NT2/D1 (cell line): ENCODE measurements around the gene EIF4E2.

Experiments
- DNase-seq: peaks from one replicate; pipeline ENCODE4 v3.0.0-alpha.2; 2011; ENCODE audit warnings: low read depth, low spot score
- H3K27me3 ChIP-seq: 2 replicates; pipeline ENCODE4 v1.6.0; 2011; ENCODE audit warnings: mild to moderate bottlenecking; ENCODE audit not compliant: insufficient read length, insufficient read depth
- H3K36me3 ChIP-seq: 2 replicates; pipeline ENCODE4 v1.6.1; 2011; ENCODE audit warnings: mild to moderate bottlenecking, low read length, mixed read lengths; ENCODE audit not compliant: insufficient read depth, insufficient read length
- H3K4me1 ChIP-seq: 2 replicates; pipeline ENCODE4 v1.5.1; 2011; ENCODE audit not compliant: insufficient read depth, insufficient read length
- H3K4me3 ChIP-seq: 2 replicates; pipeline ENCODE4 v1.5.1; 2011; ENCODE audit warnings: low read depth; ENCODE audit not compliant: insufficient read length
- H3K9ac ChIP-seq: 2 replicates; pipeline ENCODE4 v1.6.0; 2011; ENCODE audit warnings: low read depth; ENCODE audit not compliant: insufficient read length
- H3K9me3 ChIP-seq: 2 replicates; pipeline ENCODE4 v1.5.1; 2011; ENCODE audit warnings: mild to moderate bottlenecking, low read length; ENCODE audit not compliant: insufficient read depth
- SUZ12 ChIP-seq: IDR thresholded peaks from 2 replicates; pipeline ENCODE4 v1.6.1; 2011; ENCODE audit not compliant: insufficient read length, insufficient read depth; ENCODE audit errors: extremely low read depth
- YY1 ChIP-seq: IDR thresholded peaks from 2 replicates; pipeline ENCODE4 v1.6.1; 2011; ENCODE audit not compliant: insufficient read length, insufficient read depth
- ZNF274 ChIP-seq: IDR thresholded peaks from 2 replicates; pipeline ENCODE4 v1.6.1; 2011; ENCODE audit warnings: mild to moderate bottlenecking, low read depth, low read length

EIF4E2 gene

DNA sequence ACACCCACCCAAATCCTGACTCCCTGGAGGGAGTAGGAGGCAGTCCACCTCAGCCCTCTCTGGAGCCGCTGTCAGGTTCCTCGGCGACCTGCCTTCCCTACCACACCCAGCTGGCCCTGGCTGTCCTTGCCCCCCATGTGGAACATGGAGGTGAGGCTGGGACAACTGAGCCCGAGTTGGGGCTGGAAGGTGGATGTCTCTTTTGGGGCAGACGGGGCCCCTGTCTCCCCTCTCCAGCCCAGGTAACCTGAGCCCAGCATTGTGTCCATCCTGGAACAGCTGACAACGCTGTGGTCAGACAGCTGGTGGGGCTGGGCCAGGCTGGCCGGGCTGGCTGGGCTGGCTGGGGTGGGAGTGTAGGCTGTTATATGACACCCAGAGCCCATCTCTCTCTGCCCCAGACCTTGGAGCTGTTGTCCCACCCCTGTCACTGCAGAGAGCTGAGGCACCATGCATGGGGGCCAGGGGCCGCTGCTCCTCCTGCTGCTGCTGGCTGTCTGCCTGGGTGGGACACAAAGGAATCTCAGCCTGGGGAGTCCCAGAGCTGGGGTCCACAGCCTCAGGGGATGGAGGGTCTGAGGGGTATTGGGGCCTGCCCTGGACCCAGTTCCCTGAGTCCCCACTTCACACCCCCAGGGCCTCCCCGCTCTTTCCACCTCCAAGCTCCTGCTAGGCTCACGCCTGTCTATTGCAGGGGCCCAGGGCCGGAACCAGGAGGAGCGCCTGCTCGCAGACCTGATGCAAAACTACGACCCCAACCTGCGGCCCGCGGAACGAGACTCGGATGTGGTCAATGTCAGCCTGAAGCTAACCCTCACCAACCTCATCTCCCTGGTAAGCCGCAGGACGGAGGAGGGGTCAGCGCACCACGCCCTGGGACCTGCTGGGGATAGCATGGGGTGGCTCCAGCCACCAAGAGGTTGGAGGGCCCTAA, 10.9 kb upstream of the EIF4E2 start, which contains the start of gene CHRNG:
Gene CHRNG (plus strand): TSS at position 395 of the 934 bp plus-strand sequence. CDS start 56 bp downstream, at position 451.
- peak within 1 kb of the TSS; percentile 46 for H3K9ac ChIP-seq
- no peak within 1 kb of the TSS for H3K4me3 ChIP-seq
- TF ChIP-seq SUZ12 = no peak
- TF ChIP-seq ZNF274 = no peak
- TF ChIP-seq YY1 = no peak
- H3K36me3 ChIP-seq = peaks cover 15% of the 10 kb centered on the region
- peaks cover 10% of the 10 kb centered on the region; the same call in 1 of the 2 replicates for H3K9me3 ChIP-seq
- H3K4me1 ChIP-seq = peaks cover 17% of the 10 kb centered on the region
- no peak for DNase-seq
- no peaks in the 10 kb centered on the region for H3K27me3 ChIP-seq

DNA sequence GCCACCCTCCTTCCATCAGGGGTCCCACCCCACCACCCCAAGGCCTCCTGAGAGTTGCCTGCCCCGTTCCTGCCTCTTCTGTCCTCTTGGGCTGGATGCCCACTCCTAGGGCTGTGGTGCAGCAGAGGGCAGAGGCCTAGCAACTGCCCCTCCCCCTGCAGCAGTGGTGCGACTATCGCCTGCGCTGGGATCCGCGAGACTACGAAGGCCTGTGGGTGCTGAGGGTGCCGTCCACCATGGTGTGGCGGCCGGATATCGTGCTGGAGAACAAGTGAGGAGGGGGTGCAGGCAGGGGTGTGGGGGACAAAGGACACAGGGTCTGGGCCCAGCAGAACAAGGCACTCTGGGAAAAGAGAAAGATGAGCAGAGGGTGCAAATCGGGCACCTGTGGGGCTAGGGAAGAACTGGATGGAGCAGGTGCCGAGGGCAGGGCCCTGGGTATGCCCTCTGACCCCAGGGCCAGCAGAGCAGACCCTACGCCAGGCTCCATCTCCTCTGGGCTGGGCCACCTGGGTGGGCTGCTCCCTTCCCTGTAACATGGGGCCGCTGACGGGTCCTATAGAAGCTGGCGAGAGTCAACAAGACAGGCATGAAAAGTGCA, 9.9 kb upstream of the EIF4E2 start:
- H3K9ac ChIP-seq = peak overlapping the region; percentile 46
- H3K4me1 ChIP-seq = peaks cover 11% of the 10 kb centered on the region
- H3K36me3 ChIP-seq = peaks cover 19% of the 10 kb centered on the region
- no peak overlapping the region for H3K4me3 ChIP-seq
- peaks cover 10% of the 10 kb centered on the region; the same call in 1 of the 2 replicates for H3K9me3 ChIP-seq
- no peaks in the 10 kb centered on the region for H3K27me3 ChIP-seq
- no peak for DNase-seq
- TF ChIP-seq SUZ12 (no peak), ZNF274 (no peak), YY1 (no peak)

DNA sequence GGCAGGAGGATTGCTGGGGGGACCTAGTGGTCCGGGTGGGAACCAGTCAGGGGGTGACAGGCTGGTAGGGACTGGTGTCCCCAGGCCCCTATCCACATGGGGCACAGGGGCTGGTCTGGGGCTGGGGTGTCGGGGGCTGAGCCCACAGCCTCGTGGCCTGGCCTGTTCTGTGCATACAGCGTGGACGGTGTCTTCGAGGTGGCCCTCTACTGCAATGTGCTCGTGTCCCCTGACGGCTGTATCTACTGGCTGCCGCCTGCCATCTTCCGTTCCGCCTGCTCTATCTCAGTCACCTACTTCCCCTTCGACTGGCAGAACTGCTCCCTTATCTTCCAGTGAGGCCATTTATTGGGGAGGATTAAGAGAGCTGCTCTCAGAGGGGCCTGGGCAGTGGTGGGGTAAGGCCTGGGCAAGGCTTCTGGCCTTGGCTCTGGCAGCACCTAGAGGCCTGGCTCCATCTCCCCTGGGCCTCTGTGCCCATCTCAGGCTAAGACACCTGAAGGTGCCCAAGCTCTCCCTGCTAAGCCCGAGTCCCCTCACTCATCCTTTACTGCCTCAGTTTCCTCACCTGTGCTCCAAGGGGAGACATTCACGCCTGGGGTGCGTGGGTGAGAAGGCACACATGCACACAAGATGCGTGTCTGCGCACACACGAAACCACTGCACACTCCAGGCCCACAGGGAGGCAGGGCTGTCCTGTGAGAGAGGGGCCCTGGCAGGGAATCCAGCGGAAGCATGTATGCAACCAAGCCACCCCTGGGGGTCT, 9.1 kb upstream of the EIF4E2 start:
- Histone ChIP-seq H3K36me3 (peaks cover 23% of the 10 kb centered on the region), H3K4me3 (no peak overlapping the region), H3K27me3 (no peaks in the 10 kb centered on the region), H3K9ac (no peak overlapping the region), H3K4me1 (peaks cover 11% of the 10 kb centered on the region), H3K9me3 (peaks cover 2% of the 10 kb centered on the region; the same call in 1 of the 2 replicates)
- DNase-seq = no peak
- TF ChIP-seq SUZ12 (no peak), YY1 (no peak), ZNF274 (no peak)

DNA sequence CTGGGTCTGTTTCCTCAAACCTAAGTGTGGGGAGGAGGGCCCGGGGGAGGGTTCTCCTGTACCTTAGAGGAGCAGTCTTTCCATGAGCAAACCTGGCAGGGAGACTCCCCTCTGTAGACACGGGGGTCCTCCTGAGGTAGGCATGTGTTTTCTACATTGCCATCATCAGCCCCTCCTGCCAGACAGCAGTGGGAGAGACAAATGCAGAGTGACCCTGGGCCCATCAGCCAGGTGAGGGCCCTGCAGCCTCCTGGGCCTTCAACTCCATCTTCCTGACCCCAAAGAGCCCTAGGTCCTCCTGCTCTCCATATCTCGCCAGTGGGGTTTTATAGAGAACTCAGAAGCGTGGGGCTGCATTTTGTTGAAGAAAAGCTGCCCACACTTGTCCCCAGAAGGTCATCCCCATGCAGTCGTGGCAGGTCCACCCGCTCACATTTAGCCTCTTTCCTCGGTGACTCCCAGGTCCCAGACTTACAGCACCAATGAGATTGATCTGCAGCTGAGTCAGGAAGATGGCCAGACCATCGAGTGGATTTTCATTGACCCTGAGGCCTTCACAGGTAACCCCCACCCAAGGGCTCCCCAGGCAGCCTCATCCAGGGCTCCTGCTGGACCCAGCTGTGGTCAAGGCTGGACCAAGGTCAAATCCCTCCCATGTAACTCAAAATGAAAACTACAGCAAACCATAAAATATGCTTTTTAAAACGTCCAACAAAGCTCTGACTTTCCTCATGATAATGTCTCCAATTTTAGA, 8.4 kb upstream of the EIF4E2 start:
- no peaks in the 10 kb centered on the region for H3K9me3 ChIP-seq
- no peak for TF ChIP-seq YY1
- TF ChIP-seq SUZ12 = no peak
- TF ChIP-seq ZNF274 = no peak
- H3K27me3 ChIP-seq = no peaks in the 10 kb centered on the region
- H3K9ac ChIP-seq = no peak overlapping the region
- no peak overlapping the region for H3K4me3 ChIP-seq
- no peak for DNase-seq
- H3K36me3 ChIP-seq = peaks cover 30% of the 10 kb centered on the region
- peaks cover 11% of the 10 kb centered on the region for H3K4me1 ChIP-seq

DNA sequence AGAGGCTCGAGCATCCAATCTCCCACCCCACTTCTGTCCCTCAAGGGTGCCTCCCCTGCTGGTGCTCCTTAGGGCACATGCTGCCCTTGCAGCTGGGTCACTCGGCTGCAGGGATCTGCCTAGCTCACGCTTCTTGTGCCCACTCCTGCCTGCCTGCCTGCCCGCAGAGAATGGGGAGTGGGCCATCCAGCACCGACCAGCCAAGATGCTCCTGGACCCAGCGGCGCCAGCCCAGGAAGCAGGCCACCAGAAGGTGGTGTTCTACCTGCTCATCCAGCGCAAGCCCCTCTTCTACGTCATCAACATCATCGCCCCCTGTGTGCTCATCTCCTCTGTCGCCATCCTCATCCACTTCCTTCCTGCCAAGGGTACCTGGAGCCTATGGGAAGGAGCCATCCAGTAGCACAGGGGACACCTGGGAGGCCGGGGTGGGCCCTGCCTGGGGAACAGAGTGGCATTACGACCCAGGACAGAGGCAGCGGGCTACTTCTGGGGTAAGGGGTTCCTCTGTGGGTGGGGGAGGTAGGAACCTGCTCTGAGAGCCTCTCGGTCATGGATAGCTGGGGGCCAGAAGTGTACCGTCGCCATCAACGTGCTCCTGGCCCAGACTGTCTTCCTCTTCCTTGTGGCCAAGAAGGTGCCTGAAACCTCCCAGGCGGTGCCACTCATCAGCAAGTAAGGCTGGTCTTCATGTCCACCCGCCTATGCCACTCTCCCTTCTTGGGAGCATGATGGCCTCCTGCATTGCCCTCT, 7.6 kb upstream of the EIF4E2 start:
- Histone ChIP-seq H3K27me3 (no peaks in the 10 kb centered on the region), H3K9me3 (no peaks in the 10 kb centered on the region), H3K4me3 (no peak overlapping the region), H3K4me1 (peaks cover 11% of the 10 kb centered on the region), H3K9ac (no peak overlapping the region), H3K36me3 (peaks cover 37% of the 10 kb centered on the region)
- TF ChIP-seq ZNF274 = no peak
- TF ChIP-seq SUZ12 = no peak
- TF ChIP-seq YY1 = no peak
- DNase-seq = no peak

DNA sequence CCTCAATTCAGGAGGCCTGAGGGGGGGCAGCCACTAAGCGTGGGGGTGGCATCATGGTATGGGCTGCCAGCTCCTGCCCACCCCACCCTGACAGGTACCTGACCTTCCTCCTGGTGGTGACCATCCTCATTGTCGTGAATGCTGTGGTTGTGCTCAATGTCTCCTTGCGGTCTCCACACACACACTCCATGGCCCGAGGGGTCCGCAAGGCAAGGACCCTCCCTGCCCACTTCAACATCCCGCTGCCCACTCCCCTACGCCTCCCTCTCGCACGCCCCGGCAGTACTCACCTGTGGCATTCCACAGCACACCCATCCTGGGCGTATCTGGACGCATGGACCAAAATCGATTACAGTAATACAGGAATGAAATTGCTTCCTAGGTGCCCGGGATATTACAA, 7.0 kb upstream of the EIF4E2 start:
- Histone ChIP-seq H3K9me3 (peaks cover 2% of the 10 kb centered on the region; the same call in 1 of the 2 replicates), H3K4me3 (no peak overlapping the region), H3K4me1 (peaks cover 11% of the 10 kb centered on the region), H3K36me3 (peaks cover 38% of the 10 kb centered on the region), H3K27me3 (no peaks in the 10 kb centered on the region), H3K9ac (no peak overlapping the region)
- TF ChIP-seq SUZ12 (no peak), YY1 (no peak), ZNF274 (no peak)
- DNase-seq = no peak
